Measurements from ENCODE around the gene EGFR.

The EGFR gene

GRCh38 chr7:55210176-55210575, 191.4 kb downstream of the EGFR start:
- no peak for TF ChIP-seq CTCF (IDR thresholded peaks at IDR 0.05)

GRCh38 chr7:55210716-55211115, 191.9 kb downstream of the EGFR start:
- TF ChIP-seq CTCF (IDR thresholded peaks at IDR 0.05) = no peak

DNA sequence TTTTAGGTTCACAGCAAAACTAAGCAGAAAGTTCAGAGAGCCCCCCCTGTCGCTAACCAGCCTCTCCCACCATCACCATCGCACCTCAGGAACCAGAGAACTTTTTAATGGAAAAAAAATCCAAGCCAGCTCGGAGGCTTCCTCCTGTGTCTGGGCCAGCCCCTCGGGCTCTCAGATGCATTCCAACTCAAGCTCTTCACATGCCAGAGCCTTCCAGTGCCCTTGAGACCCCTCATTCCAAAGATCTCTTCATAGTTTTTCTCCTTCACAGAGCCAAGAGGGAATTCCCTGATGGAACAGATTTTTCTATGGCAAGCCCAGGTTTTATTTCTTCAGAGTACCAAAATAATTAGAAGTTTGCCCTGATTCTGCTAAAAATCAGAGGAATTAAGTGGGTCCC, 192.9 kb downstream of the EGFR start:
- no peak for TF ChIP-seq CTCF (IDR thresholded peaks at IDR 0.05)

DNA sequence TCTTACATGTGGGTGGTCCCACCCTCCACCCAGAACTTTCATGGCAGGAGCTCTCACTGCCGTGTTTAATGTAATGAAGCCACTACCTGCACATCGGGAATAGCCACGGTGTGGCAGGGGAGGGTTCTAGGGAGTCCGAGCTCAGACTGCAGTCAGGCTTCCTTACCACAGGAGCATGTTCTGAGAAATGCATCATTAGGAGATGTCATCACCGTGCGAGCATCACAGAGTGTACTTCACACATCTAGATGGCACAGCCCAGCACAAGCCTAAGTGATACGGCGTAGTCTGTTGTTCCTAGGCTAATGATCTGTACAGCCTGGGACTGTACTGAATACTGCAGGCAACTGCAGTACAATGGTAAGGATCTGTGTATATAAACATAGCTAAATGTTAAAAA, 193.4 kb downstream of the EGFR start:
- no peak for TF ChIP-seq CTCF (IDR thresholded peaks at IDR 0.05)

GRCh38 chr7:55212838-55213237, 194.0 kb downstream of the EGFR start:
- TF ChIP-seq CTCF (IDR thresholded peaks at IDR 0.05) = no peak

- no peak for TF ChIP-seq CTCF (IDR thresholded peaks at IDR 0.05)
Observed at GRCh38 chr7:55214707-55215106, 195.9 kb downstream of the EGFR start.

- TF ChIP-seq CTCF (IDR thresholded peaks at IDR 0.05) = no peak
Observed at GRCh38 chr7:55223023-55223422, 204.2 kb downstream of the EGFR start.

- no peak for TF ChIP-seq CTCF (IDR thresholded peaks at IDR 0.05)
Observed at GRCh38 chr7:55224111-55224510, 205.3 kb downstream of the EGFR start.
